A549 (cell line): ENCODE results near the gene MYL12A. TPM values are rescaled to one million over a fixed set of nuclear protein-coding genes. Genes with fewer than 3 reads are reported as not detected.
A peak's percentile ranks its signal among the peaks of the same experiment; 100 is the strongest.

Experiments
- ATAC-seq, 2 experiments: fragments of 200-7000 bp in 1 of 2; fragments of >200 bp in 1 of 2; cut with Nextera tagmentation in 1 of 2; cut with Tn5 transposase in 1 of 2; 3 replicates each; pipeline versions ENCODE4 v1.8.0 to v1.9.1; 2018 to 2020; ENCODE audit warnings: mild to moderate bottlenecking in 1 of 2, moderate library complexity in 1 of 2
- CTCF ChIA-PET: fragments of 300-600 bp; sonication (Branson Sonifier 250); formaldehyde crosslinking; extraction: SDS; loops from one replicate; lab custom pipeline; 2021; ENCODE audit warnings: antibody characterized with exemption, inconsistent platforms; lab: Yijun Ruan, JAX
- POLR2A ChIA-PET: fragments of 350-600 bp; formaldehyde crosslinking; extraction: SDS; loops from one replicate; lab custom pipeline; 2021; ENCODE audit warnings: antibody characterized with exemption, inconsistent platforms; lab: Yijun Ruan, JAX
- DNase-seq, 2 experiments: peaks; one replicate each; pipeline versions ENCODE4 v3.0.0 to v3.0.0-alpha.2; 2011 to 2016; ENCODE audit warnings: low read depth in 1 of 2, low spot score in 1 of 2
- FAIRE-seq: peaks from 2 replicates; lab custom pipeline; 2011; peaks lifted over from hg19 to GRCh38; lab: Jason Lieb, UNC
- H3K27ac ChIP-seq, 2 experiments: fragments of >200 bp; sonication (Bioruptor Twin); formaldehyde crosslinking; 3 replicates each; pipeline ENCODE4 v1.5.1; 2016 to 2017
- H3K4me1 ChIP-seq: fragments of >200 bp; sonication (Bioruptor Twin); formaldehyde crosslinking; 3 replicates; pipeline ENCODE4 v1.6.1; 2016
- H3K4me2 ChIP-seq: fragments of >200 bp; sonication (Bioruptor Twin); formaldehyde crosslinking; 3 replicates; pipeline ENCODE4 v1.6.1; 2016
- H3K4me3 ChIP-seq: fragments of >200 bp; sonication (Bioruptor Twin); formaldehyde crosslinking; 3 replicates; pipeline ENCODE4 v1.5.1; 2016
- H3K9me3 ChIP-seq: fragments of >200 bp; sonication (Bioruptor Twin); formaldehyde crosslinking; 3 replicates; pipeline ENCODE4 v1.6.1; 2016
- CHD2 ChIP-seq: fragments of 150-350 bp; IDR thresholded peaks from 2 replicates; pipeline ENCODE4 v1.6.1; 2014; ENCODE audit warnings: low read length; ENCODE audit not compliant: partially characterized antibody
- CHD4 ChIP-seq: fragments of 200-600 bp; sonication (generic); IDR thresholded peaks from 2 replicates; pipeline ENCODE4 v1.6.1; 2016; ENCODE audit warnings: antibody characterized with exemption, mild to moderate bottlenecking, borderline replicate concordance
- CTCF ChIP-seq: fragments of >200 bp; sonication (Bioruptor Twin); formaldehyde crosslinking; IDR thresholded peaks from 3 replicates; pipeline ENCODE4 v1.5.1; 2016
- EHMT2 ChIP-seq: fragments of 200-600 bp; sonication (generic); IDR thresholded peaks from 2 replicates; pipeline ENCODE4 v1.6.1; 2016; ENCODE audit warnings: antibody characterized with exemption, low read depth, mild to moderate bottlenecking, moderate library complexity
- FOSL2 ChIP-seq, 2 experiments: fragments of 450-650 bp in 1 of 2; fragments of >200 bp in 1 of 2; sonication (Bioruptor Twin) in 1 of 2; formaldehyde crosslinking; IDR thresholded peaks; 2 replicates each; pipeline versions ENCODE4 v1.5.0 to v1.6.1; 2016 to 2020; ENCODE audit warnings: mild to moderate bottlenecking in 1 of 2, moderate library complexity in 1 of 2
- GATA3 ChIP-seq: IDR thresholded peaks from 2 replicates; pipeline ENCODE4 v1.6.1; 2012; ENCODE audit warnings: borderline replicate concordance
- HDAC2 ChIP-seq: fragments of 200-600 bp; sonication (generic); IDR thresholded peaks from 2 replicates; pipeline ENCODE4 v1.6.1; 2016
- HES2 ChIP-seq: fragments of >200 bp; sonication (Bioruptor Twin); formaldehyde crosslinking; IDR thresholded peaks from 2 replicates; pipeline ENCODE4 v1.6.1; 2016
- JUN ChIP-seq, 2 experiments: fragments of >200 bp; sonication (Bioruptor Twin); formaldehyde crosslinking; IDR thresholded peaks; 2 replicates in 1 of 2; 3 replicates in 1 of 2; pipeline ENCODE4 v1.6.1; 2016 to 2017
- JUNB ChIP-seq: fragments of >200 bp; sonication (Bioruptor Twin); formaldehyde crosslinking; IDR thresholded peaks from 2 replicates; pipeline ENCODE4 v1.6.1; 2016
- MAX ChIP-seq: IDR thresholded peaks from 2 replicates; pipeline ENCODE4 v1.6.1; 2012
- MYC ChIP-seq: IDR thresholded peaks from 2 replicates; pipeline ENCODE4 v1.6.1; 2012; ENCODE audit warnings: mild to moderate bottlenecking, inconsistent platforms, low read length, improper control_type of control experiment, borderline replicate concordance
- NPAS2 ChIP-seq: fragments of 250-450 bp; sonication (Bioruptor Pico); IDR thresholded peaks from 2 replicates; pipeline ENCODE4 v1.8.0; 2022; ENCODE audit warnings: mild to moderate bottlenecking, moderate library complexity, borderline replicate concordance
- POLR2A ChIP-seq: IDR thresholded peaks from 2 replicates; pipeline ENCODE4 v1.6.1; 2012; ENCODE audit warnings: mild to moderate bottlenecking, low read length
- POLR2AphosphoS2 ChIP-seq: conservative IDR thresholded peaks from 2 replicates; pipeline ENCODE4 v1.6.1; 2012; ENCODE audit warnings: low read length, improper control_type of control experiment, inconsistent platforms
- RAD21 ChIP-seq, 2 experiments: fragments of >200 bp in 1 of 2; sonication (Bioruptor Twin) in 1 of 2; formaldehyde crosslinking in 1 of 2; IDR thresholded peaks in 1 of 2; conservative IDR thresholded peaks in 1 of 2; 2 replicates in 1 of 2; 3 replicates in 1 of 2; pipeline ENCODE4 v1.6.1; 2012 to 2018; ENCODE audit warnings: inconsistent platforms in 1 of 2
- RFX5 ChIP-seq: fragments of 450-650 bp; IDR thresholded peaks from 2 replicates; pipeline ENCODE4 v1.7.1; 2014; ENCODE audit warnings: antibody characterized with exemption, mild to moderate bottlenecking, moderate library complexity
- SREBF2 ChIP-seq: fragments of 450-650 bp; IDR thresholded peaks from 2 replicates; pipeline ENCODE4 v1.6.1; 2014; ENCODE audit warnings: mild to moderate bottlenecking, moderate library complexity
- TFCP2L1 ChIP-seq: fragments of 250-450 bp; sonication (Bioruptor Pico); IDR thresholded peaks from 2 replicates; pipeline ENCODE4 v1.5.0; 2021; ENCODE audit warnings: mild to moderate bottlenecking
- USF2 ChIP-seq: fragments of 450-650 bp; IDR thresholded peaks from 2 replicates; pipeline ENCODE4 v1.6.1; 2014; ENCODE audit warnings: antibody characterized with exemption
- ZC3H11A ChIP-seq: fragments of 450-650 bp; IDR thresholded peaks from 2 replicates; pipeline ENCODE4 v1.6.1; 2014; ENCODE audit warnings: antibody characterized with exemption, mild to moderate bottlenecking
- ZSCAN20 ChIP-seq: fragments of 250-450 bp; sonication (Bioruptor Pico); IDR thresholded peaks from 2 replicates; pipeline ENCODE4 v1.8.0; 2022; ENCODE audit warnings: mild to moderate bottlenecking, moderate library complexity
- WGBS: methylation state at CpG from one replicate; pipeline ENCODE4 v1.1.6; 2017; ENCODE audit errors: missing lambda C conversion rate; 5-methylcytosine and 5-hydroxymethylcytosine counted together
- polyA plus RNA-seq, 4 experiments: library from polyadenylated mRNA; depleted of rRNA in 3 of 4; stranded (reverse); fragments of >200 nt; fragmentation: RNase III in 1 of 4; extraction: RNeasy Plus Mini Kit Qiagen cat#74134 plus additional on column Dnase treatment in 1 of 4; gene quantifications; 2 replicates in 3 of 4; 3 replicates in 1 of 4; pipeline ENCODE4 v1.2.3, GENCODE V29; 2011 to 2017

MYL12A gene
- polyA plus RNA-seq, 2 of the 4 experiments (the other 2 are of a cell fraction): 510 to 514 TPM

- WGBS: 81% methylated on average over 10 of the region's 10 CpGs
- CTCF ChIA-PET: interaction anchor here (0.6 to 3.6 kb wide), 10 partner anchors 14 to 586 kb away, joined by 3 to 26 read pairs (median 6); no protein-coding TSS in a partner anchor
- no peak for ATAC-seq
Observed at GRCh38 chr18:3283253-3283863, 35.8 kb downstream of the MYL12A start.

DNA sequence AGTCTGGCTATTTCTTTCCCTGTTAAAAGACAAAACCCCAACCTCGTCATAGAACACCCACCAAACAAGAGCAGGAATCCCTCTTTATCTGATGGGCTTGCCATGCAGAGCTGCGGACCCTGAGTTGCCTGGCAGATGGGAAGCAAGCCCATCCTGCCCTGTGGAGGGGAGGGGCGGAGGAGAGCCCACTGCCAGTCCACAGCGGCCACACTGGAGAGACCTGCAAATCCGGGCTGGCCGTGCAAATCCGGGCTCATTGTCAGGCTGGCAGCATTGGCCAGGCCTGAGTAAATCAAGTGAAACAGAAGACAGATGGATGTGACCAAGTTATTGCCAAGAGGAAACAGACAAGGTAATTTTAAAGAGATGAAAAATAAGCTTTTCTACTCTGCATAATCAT, 36.3 kb downstream of the MYL12A start:
- no peak for ATAC-seq
- TF ChIP-seq EHMT2: no peak
- TF ChIP-seq CHD4: no peak
- TF ChIP-seq POLR2A: no peak
- TF ChIP-seq HES2: no peak
- no peak for TF ChIP-seq GATA3
- no peak for TF ChIP-seq RFX5
- TF ChIP-seq USF2: no peak
- no peak for TF ChIP-seq POLR2AphosphoS2
- TF ChIP-seq MAX: no peak
- no peak for TF ChIP-seq JUNB
- no peak for TF ChIP-seq MYC
- WGBS: 93% methylated on average over 2 of the region's 7 CpGs
- Histone ChIP-seq H3K27ac (peak overlapping the region; percentile 86 to 89), H3K4me2 (no peak overlapping the region), H3K4me1 (peaks cover 13% of the 10 kb centered on the region), H3K9me3 (no peaks in the 10 kb centered on the region), H3K4me3 (no peak overlapping the region)
- no peak for DNase-seq
- ChIA-PET POLR2A (interaction anchor here (1.2 kb wide), 1 partner anchor 170 kb away, joined by 3 read pairs; no protein-coding TSS in a partner anchor), CTCF (interaction anchor here (1.1 to 3.6 kb wide), 6 partner anchors 13 to 488 kb away, joined by 3 to 26 read pairs (median 4); no protein-coding TSS in a partner anchor)
- FAIRE-seq: no peak

More at GRCh38 chr18:3283253-3283863, 35.8 kb downstream of the MYL12A start:
- H3K4me3 ChIP-seq: no peak overlapping the region
- peaks cover 13% of the 10 kb centered on the region for H3K4me1 ChIP-seq
- peak overlapping the region; percentile 86 to 89 for H3K27ac ChIP-seq
- POLR2A ChIA-PET: interaction anchor here (1.2 kb wide), 1 partner anchor 171 kb away, joined by 3 read pairs; no protein-coding TSS in a partner anchor
- DNase-seq (no peak), FAIRE-seq (no peak)
- H3K9me3 ChIP-seq: no peaks in the 10 kb centered on the region
- TF ChIP-seq HES2 (no peak), RFX5 (no peak), TFCP2L1 (CRISPR knock-in tag) (no peak), NPAS2 (CRISPR knock-in tag) (no peak), POLR2AphosphoS2 (no peak), CTCF (no peak), FOSL2 (IDR thresholded peaks at IDR 0.05) (no peak), FOSL2 (CRISPR knock-in tag; IDR thresholded peaks at IDR 0.05) (no peak), RAD21 (conservative IDR thresholded peaks at IDR 0.05 in 1 of 2, IDR thresholded peaks at IDR 0.05 in 1 of 2) (no peak), POLR2A (no peak), HDAC2 (no peak), MYC (no peak), ZSCAN20 (CRISPR knock-in tag) (no peak), JUN (IDR thresholded peaks at IDR 0.05) (no peak), SREBF2 (no peak), ZC3H11A (no peak), CHD2 (no peak)
- no peak overlapping the region for H3K4me2 ChIP-seq
